HG02840 (cell line): ENCODE data around the gene UGGT2.
"Not testable (repeated sequence)": the region's sequence is repeated elsewhere in the genome, so short reads cannot be mapped to it uniquely, and the experiment has no call there.

Experiments used
- ATAC-seq: cut with Tn5 transposase; IDR thresholded peaks from one replicate; pipeline ENCODE4 v1.9.1; 2021; ENCODE audit warnings: mild to moderate bottlenecking, moderate library complexity, moderate number of reproducible peaks; ENCODE audit not compliant: unreplicated experiment, low FRiP score

UGGT2 gene

DNA sequence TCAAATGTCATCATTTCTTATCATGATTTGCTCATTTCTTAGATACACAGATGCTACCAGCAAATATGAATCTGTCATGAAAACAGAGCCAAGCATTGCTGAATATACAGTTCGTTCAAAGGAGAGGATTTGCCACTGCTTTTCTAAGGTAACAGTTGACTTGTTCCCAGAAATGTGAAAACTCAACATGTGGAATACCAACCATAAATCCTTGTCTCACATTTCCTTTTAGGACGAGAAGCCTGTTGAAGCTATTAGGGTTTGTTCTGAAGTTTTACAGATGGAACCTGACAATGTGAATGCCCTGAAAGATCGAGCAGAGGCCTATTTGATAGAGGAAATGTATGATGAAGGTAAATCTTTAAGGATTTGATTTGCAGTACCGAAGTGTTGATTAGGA, 289.6 kb downstream of the UGGT2 start:
- ATAC-seq: no peak

DNA sequence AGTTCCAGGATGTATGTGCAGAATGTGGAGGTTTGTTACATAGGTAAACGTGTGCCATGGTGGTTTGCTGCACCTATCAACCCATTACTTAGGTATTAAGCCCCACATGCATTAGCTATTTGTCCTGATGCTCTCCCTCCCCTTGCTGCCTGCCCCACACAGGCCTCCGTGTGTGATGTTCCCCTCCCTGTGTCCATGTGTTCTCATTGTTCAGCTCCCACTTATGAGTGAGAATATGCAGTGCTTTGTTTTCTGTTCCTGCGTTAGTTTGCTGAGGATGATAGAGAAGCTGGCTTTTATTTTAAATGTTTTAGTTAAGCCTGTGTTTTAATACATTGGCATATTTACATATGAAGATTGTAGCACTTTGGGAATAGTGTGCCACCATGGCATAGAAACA, 290.6 kb downstream of the UGGT2 start:
- ATAC-seq: not testable (repeated sequence)

DNA sequence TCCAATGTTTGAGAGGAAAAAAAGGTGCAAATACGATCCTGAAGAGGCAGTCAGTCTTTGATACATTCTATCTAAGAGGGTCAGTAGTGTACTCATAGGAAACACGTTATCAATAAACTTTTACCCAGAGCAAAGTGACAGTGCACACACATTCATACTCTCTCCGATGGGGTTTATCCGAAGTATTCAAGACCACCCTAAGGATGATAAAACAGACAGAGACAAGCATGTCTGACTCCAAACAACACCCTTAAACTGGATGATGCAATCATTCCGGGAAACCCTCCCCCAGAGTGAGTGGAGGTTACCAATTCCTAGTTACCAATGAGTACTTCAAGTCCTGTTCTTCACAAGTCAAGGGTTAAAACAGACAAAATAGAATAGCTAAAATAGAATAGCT, 297.1 kb downstream of the UGGT2 start:
- no peak for ATAC-seq

GRCh38 chr13:95754069-95754468, 299.1 kb downstream of the UGGT2 start:
- ATAC-seq: no peak

DNA sequence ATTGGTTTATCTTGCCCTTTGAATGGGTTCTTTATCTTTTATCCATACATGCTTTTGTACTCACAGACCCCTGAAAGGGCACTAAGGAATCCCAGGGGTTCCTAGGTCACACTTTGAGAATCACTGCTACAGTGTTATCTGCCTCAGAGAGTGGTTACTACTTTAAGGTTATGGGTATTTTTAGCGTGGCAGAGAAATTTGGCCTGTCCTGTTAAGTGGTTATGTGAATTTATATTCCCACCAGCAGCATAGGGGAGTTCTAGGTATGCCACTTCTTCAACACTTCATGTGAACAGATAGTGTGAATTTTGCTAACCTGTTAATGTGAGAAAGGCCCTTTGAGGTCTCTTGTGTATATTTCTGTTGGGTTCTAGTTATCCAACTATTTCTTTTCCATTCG, 300.5 kb downstream of the UGGT2 start:
- no peak for ATAC-seq
